Measurements from ENCODE around the gene COPG1. TPM values are rescaled to one million over a fixed set of nuclear protein-coding genes. Genes with fewer than 3 reads are reported as not detected.

Gene COPG1
- total and polyA plus RNA-seq, 2 of the 13 experiments (the other 11 are each of a cell fraction or from before 2014, with no cell fraction given) = 98.6 to 166 TPM

DNA sequence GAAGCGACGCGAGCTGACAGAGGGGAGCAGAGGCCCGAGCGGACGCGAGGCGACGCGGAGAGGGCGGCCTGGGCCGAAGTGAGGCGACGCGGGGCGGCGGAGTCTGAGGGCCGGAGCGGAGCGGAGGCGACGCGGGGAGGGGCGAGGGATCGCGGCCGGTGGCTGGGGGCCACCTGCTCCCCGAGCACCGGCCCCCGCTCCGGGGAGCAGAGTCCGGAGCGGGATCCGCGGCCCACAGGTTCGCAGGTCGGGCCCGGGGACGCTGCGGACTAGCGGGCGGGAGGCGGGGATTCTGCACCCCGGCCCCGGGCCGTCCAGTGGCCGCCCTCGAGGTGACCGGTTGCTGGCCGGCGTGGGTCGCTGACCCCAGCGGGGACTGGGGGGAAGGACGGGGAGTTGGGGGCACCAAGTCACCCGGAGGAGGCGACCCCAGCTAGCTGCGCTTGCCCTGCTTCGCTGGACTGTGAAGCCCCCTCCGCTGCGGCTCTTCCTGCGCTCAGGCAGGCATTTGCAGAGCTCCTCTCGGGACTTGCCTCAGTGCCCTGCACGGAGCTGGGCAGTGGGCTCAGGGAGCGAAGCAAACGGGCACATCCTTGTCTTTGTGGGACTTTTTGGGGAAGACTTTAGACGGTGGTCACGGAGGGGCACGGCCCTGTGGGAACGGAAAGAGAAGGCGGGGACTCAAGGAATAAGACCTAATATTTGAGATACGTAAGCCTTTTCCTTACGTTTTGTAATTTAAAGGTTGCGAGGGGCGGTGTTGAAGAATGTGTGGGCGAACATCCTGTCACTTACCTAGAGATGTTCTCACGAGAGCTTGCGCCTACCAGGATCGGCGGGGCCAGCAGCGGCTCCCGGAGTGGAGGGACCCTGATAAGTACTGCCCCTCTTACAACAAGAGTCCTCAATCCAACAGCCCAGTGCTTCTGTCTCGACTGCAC, 29.8 kb downstream of the COPG1 start (continued):
- TF ChIP-seq, protein P1, sequence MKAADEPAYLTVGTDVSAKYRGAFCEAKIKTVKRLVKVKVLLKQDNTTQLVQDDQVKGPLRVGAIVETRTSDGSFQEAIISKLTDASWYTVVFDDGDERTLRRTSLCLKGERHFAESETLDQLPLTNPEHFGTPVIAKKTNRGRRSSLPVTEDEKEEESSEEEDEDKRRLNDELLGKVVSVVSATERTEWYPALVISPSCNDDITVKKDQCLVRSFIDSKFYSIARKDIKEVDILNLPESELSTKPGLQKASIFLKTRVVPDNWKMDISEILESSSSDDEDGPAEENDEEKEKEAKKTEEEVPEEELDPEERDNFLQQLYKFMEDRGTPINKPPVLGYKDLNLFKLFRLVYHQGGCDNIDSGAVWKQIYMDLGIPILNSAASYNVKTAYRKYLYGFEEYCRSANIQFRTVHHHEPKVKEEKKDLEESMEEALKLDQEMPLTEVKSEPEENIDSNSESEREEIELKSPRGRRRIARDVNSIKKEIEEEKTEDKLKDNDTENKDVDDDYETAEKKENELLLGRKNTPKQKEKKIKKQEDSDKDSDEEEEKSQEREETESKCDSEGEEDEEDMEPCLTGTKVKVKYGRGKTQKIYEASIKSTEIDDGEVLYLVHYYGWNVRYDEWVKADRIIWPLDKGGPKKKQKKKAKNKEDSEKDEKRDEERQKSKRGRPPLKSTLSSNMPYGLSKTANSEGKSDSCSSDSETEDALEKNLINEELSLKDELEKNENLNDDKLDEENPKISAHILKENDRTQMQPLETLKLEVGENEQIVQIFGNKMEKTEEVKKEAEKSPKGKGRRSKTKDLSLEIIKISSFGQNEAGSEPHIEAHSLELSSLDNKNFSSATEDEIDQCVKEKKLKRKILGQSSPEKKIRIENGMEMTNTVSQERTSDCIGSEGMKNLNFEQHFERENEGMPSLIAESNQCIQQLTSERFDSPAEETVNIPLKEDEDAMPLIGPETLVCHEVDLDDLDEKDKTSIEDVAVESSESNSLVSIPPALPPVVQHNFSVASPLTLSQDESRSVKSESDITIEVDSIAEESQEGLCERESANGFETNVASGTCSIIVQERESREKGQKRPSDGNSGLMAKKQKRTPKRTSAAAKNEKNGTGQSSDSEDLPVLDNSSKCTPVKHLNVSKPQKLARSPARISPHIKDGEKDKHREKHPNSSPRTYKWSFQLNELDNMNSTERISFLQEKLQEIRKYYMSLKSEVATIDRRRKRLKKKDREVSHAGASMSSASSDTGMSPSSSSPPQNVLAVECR (CRISPR knock-in tag; IDR thresholded peaks at IDR 0.05; ENCODE audit: borderline replicate concordance) = peak; percentile 76
- TF ChIP-seq ADNP (CRISPR knock-in tag; IDR thresholded peaks at IDR 0.05) (no peak), RBFOX2 (IDR thresholded peaks at IDR 0.05; ENCODE audit: low read depth, low read length) (peak; percentile 88), ZNF569 (CRISPR knock-in tag; IDR thresholded peaks at IDR 0.05; ENCODE audit: borderline replicate concordance) (no peak), CHD4 (IDR thresholded peaks at IDR 0.05; ENCODE audit: borderline replicate concordance, low read length) (no peak), SAFB2 (CRISPR knock-in tag; IDR thresholded peaks at IDR 0.05; ENCODE audit: borderline replicate concordance, low read depth) (no peak; the same call in 1 of the 2 replicates), NFKB2 (CRISPR knock-in tag; IDR thresholded peaks at IDR 0.05; ENCODE audit: borderline replicate concordance) (peak; percentile 25; the same call in 1 of the 2 replicates), MIER3 (CRISPR knock-in tag; IDR thresholded peaks at IDR 0.05; ENCODE audit: borderline replicate concordance) (0 out of 2 replicates have a peak, but pooled peaks have one; percentile 36)
- TF ChIP-seq, protein P2, sequence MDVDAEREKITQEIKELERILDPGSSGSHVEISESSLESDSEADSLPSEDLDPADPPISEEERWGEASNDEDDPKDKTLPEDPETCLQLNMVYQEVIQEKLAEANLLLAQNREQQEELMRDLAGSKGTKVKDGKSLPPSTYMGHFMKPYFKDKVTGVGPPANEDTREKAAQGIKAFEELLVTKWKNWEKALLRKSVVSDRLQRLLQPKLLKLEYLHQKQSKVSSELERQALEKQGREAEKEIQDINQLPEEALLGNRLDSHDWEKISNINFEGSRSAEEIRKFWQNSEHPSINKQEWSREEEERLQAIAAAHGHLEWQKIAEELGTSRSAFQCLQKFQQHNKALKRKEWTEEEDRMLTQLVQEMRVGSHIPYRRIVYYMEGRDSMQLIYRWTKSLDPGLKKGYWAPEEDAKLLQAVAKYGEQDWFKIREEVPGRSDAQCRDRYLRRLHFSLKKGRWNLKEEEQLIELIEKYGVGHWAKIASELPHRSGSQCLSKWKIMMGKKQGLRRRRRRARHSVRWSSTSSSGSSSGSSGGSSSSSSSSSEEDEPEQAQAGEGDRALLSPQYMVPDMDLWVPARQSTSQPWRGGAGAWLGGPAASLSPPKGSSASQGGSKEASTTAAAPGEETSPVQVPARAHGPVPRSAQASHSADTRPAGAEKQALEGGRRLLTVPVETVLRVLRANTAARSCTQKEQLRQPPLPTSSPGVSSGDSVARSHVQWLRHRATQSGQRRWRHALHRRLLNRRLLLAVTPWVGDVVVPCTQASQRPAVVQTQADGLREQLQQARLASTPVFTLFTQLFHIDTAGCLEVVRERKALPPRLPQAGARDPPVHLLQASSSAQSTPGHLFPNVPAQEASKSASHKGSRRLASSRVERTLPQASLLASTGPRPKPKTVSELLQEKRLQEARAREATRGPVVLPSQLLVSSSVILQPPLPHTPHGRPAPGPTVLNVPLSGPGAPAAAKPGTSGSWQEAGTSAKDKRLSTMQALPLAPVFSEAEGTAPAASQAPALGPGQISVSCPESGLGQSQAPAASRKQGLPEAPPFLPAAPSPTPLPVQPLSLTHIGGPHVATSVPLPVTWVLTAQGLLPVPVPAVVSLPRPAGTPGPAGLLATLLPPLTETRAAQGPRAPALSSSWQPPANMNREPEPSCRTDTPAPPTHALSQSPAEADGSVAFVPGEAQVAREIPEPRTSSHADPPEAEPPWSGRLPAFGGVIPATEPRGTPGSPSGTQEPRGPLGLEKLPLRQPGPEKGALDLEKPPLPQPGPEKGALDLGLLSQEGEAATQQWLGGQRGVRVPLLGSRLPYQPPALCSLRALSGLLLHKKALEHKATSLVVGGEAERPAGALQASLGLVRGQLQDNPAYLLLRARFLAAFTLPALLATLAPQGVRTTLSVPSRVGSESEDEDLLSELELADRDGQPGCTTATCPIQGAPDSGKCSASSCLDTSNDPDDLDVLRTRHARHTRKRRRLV (CRISPR knock-in tag; IDR thresholded peaks at IDR 0.05) = no peak
- TF ChIP-seq, protein P3, sequence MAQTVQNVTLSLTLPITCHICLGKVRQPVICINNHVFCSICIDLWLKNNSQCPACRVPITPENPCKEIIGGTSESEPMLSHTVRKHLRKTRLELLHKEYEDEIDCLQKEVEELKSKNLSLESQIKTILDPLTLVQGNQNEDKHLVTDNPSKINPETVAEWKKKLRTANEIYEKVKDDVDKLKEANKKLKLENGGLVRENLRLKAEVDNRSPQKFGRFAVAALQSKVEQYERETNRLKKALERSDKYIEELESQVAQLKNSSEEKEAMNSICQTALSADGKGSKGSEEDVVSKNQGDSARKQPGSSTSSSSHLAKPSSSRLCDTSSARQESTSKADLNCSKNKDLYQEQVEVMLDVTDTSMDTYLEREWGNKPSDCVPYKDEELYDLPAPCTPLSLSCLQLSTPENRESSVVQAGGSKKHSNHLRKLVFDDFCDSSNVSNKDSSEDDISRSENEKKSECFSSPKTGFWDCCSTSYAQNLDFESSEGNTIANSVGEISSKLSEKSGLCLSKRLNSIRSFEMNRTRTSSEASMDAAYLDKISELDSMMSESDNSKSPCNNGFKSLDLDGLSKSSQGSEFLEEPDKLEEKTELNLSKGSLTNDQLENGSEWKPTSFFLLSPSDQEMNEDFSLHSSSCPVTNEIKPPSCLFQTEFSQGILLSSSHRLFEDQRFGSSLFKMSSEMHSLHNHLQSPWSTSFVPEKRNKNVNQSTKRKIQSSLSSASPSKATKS (CRISPR knock-in tag; IDR thresholded peaks at IDR 0.05) = no peak
- TF ChIP-seq, protein P4, sequence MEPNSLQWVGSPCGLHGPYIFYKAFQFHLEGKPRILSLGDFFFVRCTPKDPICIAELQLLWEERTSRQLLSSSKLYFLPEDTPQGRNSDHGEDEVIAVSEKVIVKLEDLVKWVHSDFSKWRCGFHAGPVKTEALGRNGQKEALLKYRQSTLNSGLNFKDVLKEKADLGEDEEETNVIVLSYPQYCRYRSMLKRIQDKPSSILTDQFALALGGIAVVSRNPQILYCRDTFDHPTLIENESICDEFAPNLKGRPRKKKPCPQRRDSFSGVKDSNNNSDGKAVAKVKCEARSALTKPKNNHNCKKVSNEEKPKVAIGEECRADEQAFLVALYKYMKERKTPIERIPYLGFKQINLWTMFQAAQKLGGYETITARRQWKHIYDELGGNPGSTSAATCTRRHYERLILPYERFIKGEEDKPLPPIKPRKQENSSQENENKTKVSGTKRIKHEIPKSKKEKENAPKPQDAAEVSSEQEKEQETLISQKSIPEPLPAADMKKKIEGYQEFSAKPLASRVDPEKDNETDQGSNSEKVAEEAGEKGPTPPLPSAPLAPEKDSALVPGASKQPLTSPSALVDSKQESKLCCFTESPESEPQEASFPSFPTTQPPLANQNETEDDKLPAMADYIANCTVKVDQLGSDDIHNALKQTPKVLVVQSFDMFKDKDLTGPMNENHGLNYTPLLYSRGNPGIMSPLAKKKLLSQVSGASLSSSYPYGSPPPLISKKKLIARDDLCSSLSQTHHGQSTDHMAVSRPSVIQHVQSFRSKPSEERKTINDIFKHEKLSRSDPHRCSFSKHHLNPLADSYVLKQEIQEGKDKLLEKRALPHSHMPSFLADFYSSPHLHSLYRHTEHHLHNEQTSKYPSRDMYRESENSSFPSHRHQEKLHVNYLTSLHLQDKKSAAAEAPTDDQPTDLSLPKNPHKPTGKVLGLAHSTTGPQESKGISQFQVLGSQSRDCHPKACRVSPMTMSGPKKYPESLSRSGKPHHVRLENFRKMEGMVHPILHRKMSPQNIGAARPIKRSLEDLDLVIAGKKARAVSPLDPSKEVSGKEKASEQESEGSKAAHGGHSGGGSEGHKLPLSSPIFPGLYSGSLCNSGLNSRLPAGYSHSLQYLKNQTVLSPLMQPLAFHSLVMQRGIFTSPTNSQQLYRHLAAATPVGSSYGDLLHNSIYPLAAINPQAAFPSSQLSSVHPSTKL (CRISPR knock-in tag; IDR thresholded peaks at IDR 0.05) = no peak
